Neuronal stem cell (in vitro differentiated cells): ENCODE results near the gene CTDP1.

Source experiments
- DNase-seq: peaks from one replicate; pipeline ENCODE4 v3.0.0-alpha.2; 2013; ENCODE audit warnings: low spot score
- H2AFZ ChIP-seq: one replicate; pipeline ENCODE4 v1.6.1; 2013; ENCODE audit warnings: mild to moderate bottlenecking, low read length, inconsistent platforms
- H2AK5ac ChIP-seq: 2 replicates; pipeline ENCODE4 v1.6.1; 2013; ENCODE audit warnings: low read depth, mild to moderate bottlenecking, inconsistent platforms, low read length, moderate library complexity, mixed read lengths
- H2BK120ac ChIP-seq: 2 replicates; pipeline ENCODE4 v1.6.1; 2013; ENCODE audit warnings: low read depth, mild to moderate bottlenecking, inconsistent platforms, low read length, moderate library complexity, mixed read lengths
- H2BK12ac ChIP-seq: one replicate; pipeline ENCODE4 v1.6.1; 2013; ENCODE audit warnings: low read length, inconsistent platforms
- H2BK15ac ChIP-seq: 2 replicates; pipeline ENCODE4 v1.6.1; 2013; ENCODE audit warnings: mild to moderate bottlenecking, low read length, inconsistent platforms, mixed read lengths
- H2BK5ac ChIP-seq: one replicate; pipeline ENCODE4 v1.6.1; 2013; ENCODE audit warnings: inconsistent platforms, mild to moderate bottlenecking, low read length, moderate library complexity
- H3K14ac ChIP-seq: one replicate; pipeline ENCODE4 v1.6.1; 2013; ENCODE audit warnings: low read length, inconsistent platforms
- H3K18ac ChIP-seq: 2 replicates; pipeline ENCODE4 v1.6.1; 2013; ENCODE audit warnings: low read length, inconsistent platforms
- H3K23ac ChIP-seq: 2 replicates; pipeline ENCODE4 v1.6.1; 2013; ENCODE audit warnings: low read depth, mild to moderate bottlenecking, mixed read lengths, low read length, inconsistent platforms; ENCODE audit not compliant: poor library complexity
- H3K27ac ChIP-seq: replicated peaks from 3 replicates; pipeline ENCODE4 v1.5.1; 2013; ENCODE audit warnings: low read length, inconsistent platforms
- H3K27me3 ChIP-seq, 3 experiments: 2 replicates each; pipeline ENCODE4 v1.6.1; 2013; ENCODE audit warnings: low read length in 3 of 3, mild to moderate bottlenecking in 2 of 3, inconsistent platforms in 1 of 3, low read depth in 1 of 3, mixed read lengths in 1 of 3, moderate library complexity in 1 of 3; ENCODE audit not compliant: control insufficient read depth in 3 of 3, insufficient read depth in 3 of 3
- H3K36me3 ChIP-seq, 2 donors: replicated peaks in 1 of 2; 2 replicates each; pipeline ENCODE4 v1.6.1; 2013; ENCODE audit warnings: low read length in 2 of 2; ENCODE audit not compliant: control insufficient read depth in 2 of 2, insufficient read depth in 2 of 2
- H3K4ac ChIP-seq: 2 replicates; pipeline ENCODE4 v1.6.1; 2013; ENCODE audit warnings: inconsistent platforms, mild to moderate bottlenecking, low read length, moderate library complexity
- H3K4me1 ChIP-seq, 2 donors: 1 replicate in 1 of 2; 2 replicates in 1 of 2; pipeline ENCODE4 v1.6.1; 2013; ENCODE audit warnings: low read length in 2 of 2, low read depth in 1 of 2; ENCODE audit not compliant: control insufficient read depth in 2 of 2, insufficient read depth in 1 of 2
- H3K4me2 ChIP-seq: one replicate; pipeline ENCODE4 v1.6.1; 2013; ENCODE audit warnings: mild to moderate bottlenecking, low read length, inconsistent platforms; ENCODE audit not compliant: insufficient read depth, poor library complexity, severe bottlenecking
- H3K4me3 ChIP-seq, 2 donors: 2 replicates each; pipeline ENCODE4 v1.5.1; 2013; ENCODE audit warnings: low read length in 2 of 2, mild to moderate bottlenecking in 2 of 2, inconsistent platforms in 1 of 2, moderate library complexity in 1 of 2
- H3K79me1 ChIP-seq: one replicate; pipeline ENCODE4 v1.6.1; 2013; ENCODE audit warnings: low read depth, mild to moderate bottlenecking, inconsistent platforms, low read length, moderate library complexity
- H3K9ac ChIP-seq: one replicate; pipeline ENCODE4 v1.6.1; 2013; ENCODE audit warnings: mild to moderate bottlenecking, low read depth, low read length, inconsistent platforms; ENCODE audit not compliant: poor library complexity
- H3K9me3 ChIP-seq, 2 donors: replicated peaks in 1 of 2; 2 replicates each; pipeline versions ENCODE3 to v1.6.1; 2013; ENCODE audit warnings: low read length in 2 of 2, mild to moderate bottlenecking in 2 of 2, inconsistent platforms in 1 of 2, low read depth in 1 of 2, mixed read lengths in 1 of 2, moderate library complexity in 1 of 2; ENCODE audit not compliant: control insufficient read depth in 2 of 2, insufficient read depth in 1 of 2
- H4K8ac ChIP-seq: one replicate; pipeline ENCODE4 v1.6.1; 2013; ENCODE audit warnings: low read depth, mild to moderate bottlenecking, inconsistent platforms, low read length, moderate library complexity
- H4K91ac ChIP-seq: one replicate; pipeline ENCODE4 v1.6.1; 2013; ENCODE audit warnings: low read length, low read depth, mild to moderate bottlenecking, inconsistent platforms; ENCODE audit not compliant: poor library complexity
- WGBS, 2 donors: extraction: QIAGEN DNeasy Blood & Tissue Kit; methylation state at CpG; one replicate each; pipeline ENCODE4 v1.1.7; 2013; ENCODE audit warnings: missing lambda C conversion rate in 2 of 2, mixed read lengths in 1 of 2; ENCODE audit not compliant: insufficient read length in 2 of 2, insufficient replicate concordance in 1 of 2; ENCODE audit errors: extremely low coverage in 2 of 2; 5-methylcytosine and 5-hydroxymethylcytosine counted together

The CTDP1 gene

GRCh38 chr18:79635427-79635726 is 44.2 kb upstream of the CTDP1 start:
- H3K36me3 ChIP-seq, result no peaks in the 10 kb centered on the region

DNA sequence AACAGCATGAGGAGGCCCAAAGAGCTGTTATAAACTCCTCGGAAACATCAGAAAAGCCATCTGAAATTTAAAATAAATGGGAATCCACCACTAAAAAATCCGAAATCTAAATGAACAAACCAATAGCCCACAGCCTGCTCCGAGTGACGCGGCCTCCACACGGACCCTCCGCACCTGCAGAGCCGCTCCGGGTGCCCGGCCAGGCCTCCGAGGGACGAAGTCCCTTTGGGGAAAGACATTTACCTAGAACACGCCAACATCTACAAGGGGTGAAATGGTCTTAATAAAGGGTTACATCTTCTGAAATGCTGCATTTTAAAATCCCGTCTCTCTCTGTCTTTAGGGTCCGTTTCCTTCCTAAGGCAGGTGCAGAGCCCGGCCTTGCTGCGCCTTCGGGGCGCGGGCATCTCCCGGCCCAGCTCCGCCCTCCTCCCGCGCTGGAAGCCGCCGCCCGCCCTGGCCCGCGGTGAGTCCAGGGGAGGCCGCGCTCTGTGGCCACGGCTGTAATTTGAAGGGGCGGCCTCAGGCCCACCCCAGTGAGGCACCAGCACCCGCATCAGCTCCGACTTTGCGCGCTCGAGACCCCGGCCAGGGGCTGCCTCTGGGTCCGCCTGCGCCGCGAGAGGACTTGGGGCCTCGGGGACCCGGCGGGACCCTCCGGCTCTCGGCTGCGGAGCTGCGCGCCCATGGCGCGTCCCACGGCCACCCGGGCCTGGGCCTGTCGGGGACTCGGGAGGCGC is 42.3 kb upstream of the CTDP1 start:
- Histone ChIP-seq H2BK12ac (no peak overlapping the region), H3K27me3 (peaks cover 5 to 19% (median 13%) of the 10 kb centered on the region in 3 experiments), H3K9me3 (peaks cover 0 to 5% of the 10 kb centered on the region in 2 donors), H2BK120ac (peak overlapping the region; percentile 28), H2AK5ac (no peak overlapping the region), H3K4me3 (peak overlapping the region in 1 of 2 donors; percentile 46), H2AFZ (no peak overlapping the region), H3K14ac (no peak overlapping the region), H2BK15ac (peak overlapping the region; percentile 37), H3K9ac (peak overlapping the region; percentile 3), H4K8ac (peak overlapping the region; percentile 3), H3K4me2 (peak overlapping the region; percentile 49), H4K91ac (no peak overlapping the region), H2BK5ac (no peak overlapping the region), H3K18ac (peak overlapping the region; percentile 89), H3K4ac (no peak overlapping the region), H3K4me1 (peaks cover 0 to 2% of the 10 kb centered on the region in 2 donors), H3K27ac (no peak overlapping the region), H3K36me3 (no peaks in the 10 kb centered on the region), H3K23ac (peak overlapping the region; percentile 65), H3K79me1 (peaks cover 2% of the 10 kb centered on the region)
- WGBS, 2 donors, result no CpG with 5 or more reads among the region's 58 CpGs
- no peak for DNase-seq

More at GRCh38 chr18:79635427-79635726, 44.2 kb upstream of the CTDP1 start:
- Histone ChIP-seq H3K9me3 (peaks cover 0 to 5% of the 10 kb centered on the region in 2 donors), H2BK120ac (no peak overlapping the region), H3K4me2 (no peak overlapping the region), H3K4me1 (peaks cover 0 to 2% of the 10 kb centered on the region in 2 donors), H3K14ac (no peak overlapping the region), H3K79me1 (peaks cover 2% of the 10 kb centered on the region), H2BK15ac (no peak overlapping the region), H2BK12ac (no peak overlapping the region), H2AK5ac (no peak overlapping the region), H3K27me3 (peaks cover 5 to 22% (median 8%) of the 10 kb centered on the region in 3 experiments), H3K27ac (no peak overlapping the region), H2AFZ (no peak overlapping the region), H3K4ac (no peak overlapping the region), H3K4me3 (no peak overlapping the region), H3K23ac (no peak overlapping the region), H3K9ac (no peak overlapping the region), H2BK5ac (no peak overlapping the region), H3K18ac (peak overlapping the region; percentile 51), H4K8ac (no peak overlapping the region), H4K91ac (no peak overlapping the region)
- no CpG with 5 or more reads among the region's 15 CpGs for WGBS, 2 donors
- DNase-seq, result no peak

DNA sequence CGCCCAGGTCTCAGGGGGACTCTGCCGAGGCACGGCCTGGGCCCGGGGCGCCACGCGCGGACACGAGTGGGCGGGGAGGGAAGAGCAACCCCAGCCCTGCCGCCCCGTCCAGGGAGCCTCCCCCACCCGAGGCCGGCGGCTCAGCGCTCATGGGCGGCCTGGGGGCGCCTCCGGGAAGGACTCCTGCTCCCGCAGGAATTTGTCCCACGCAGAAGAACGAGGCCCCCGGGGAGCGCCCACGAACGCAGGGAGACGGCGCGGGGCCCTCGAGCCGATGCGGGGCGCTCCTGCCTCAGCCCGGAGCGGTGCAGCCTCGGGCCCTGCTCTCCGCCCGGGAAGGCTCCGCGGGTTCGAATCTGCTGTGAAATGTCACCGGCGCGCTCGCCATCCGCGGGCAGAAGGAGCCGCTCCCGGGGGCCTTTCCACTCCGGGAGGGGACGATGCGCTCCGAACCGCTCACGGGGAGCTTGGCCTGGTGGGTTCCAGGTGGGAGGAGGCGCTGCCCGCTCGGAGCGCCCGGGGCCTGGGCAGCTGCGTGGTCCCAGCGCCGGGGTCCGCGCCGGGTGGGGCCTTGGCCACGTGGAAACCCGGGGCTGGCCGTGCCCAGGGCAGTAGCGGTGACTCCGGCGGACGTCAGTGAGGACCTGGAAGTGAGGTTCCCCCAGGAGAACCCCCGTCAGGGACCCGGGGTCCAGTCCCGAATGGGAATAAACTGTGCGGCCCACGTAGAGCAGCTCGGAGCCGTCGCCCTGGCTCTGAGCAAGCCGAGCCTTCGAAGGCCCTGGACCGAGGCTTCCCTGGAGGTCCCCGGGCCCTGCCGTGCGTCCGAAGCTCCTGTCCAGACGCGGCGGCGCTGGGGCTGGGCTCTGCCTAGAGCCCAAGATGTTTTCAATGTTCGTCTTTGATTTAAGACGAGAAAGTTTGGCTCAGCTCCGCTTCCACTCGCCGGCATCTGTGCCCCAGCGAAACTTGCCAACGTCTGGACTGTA is 41.4 kb upstream of the CTDP1 start:
- Histone ChIP-seq H2AK5ac (peak overlapping the region; percentile 28), H3K9ac (peak overlapping the region; percentile 3), H2BK15ac (peak overlapping the region; percentile 83), H3K4me2 (peak overlapping the region; percentile 49), H3K18ac (peak overlapping the region; percentile 89), H3K4me1 (peaks cover 0 to 2% of the 10 kb centered on the region in 2 donors), H3K9me3 (peaks cover 0 to 5% of the 10 kb centered on the region in 2 donors), H2BK12ac (peak overlapping the region; percentile 97), H3K27ac (no peak overlapping the region), H3K4me3 (no peak overlapping the region), H3K36me3 (no peaks in the 10 kb centered on the region), H2BK5ac (no peak overlapping the region), H2AFZ (no peak overlapping the region), H3K79me1 (peaks cover 2% of the 10 kb centered on the region), H3K4ac (no peak overlapping the region), H3K14ac (peak overlapping the region; percentile 38), H3K27me3 (peaks cover 5 to 19% (median 17%) of the 10 kb centered on the region in 3 experiments), H4K91ac (no peak overlapping the region), H3K23ac (peak overlapping the region; percentile 65), H4K8ac (peak overlapping the region; percentile 17), H2BK120ac (peak overlapping the region; percentile 28)
- DNase-seq, result no peak
- no CpG with 5 or more reads among the region's 99 CpGs for WGBS, 2 donors
